ENCODE measurements around the gene ENDOU. TPM values are rescaled to one million over a fixed set of nuclear protein-coding genes. Genes with fewer than 3 reads are reported as not detected.

The ENDOU gene
- total and polyA plus RNA-seq, 2 experiments from 2014 or later, result 0.22 TPM; not detected in 1

- Histone ChIP-seq H3K9me2 (ENCODE audit: insufficient read depth) (no peaks in the 10 kb centered on the region), H3K4me3 (no peak overlapping the region), H3K36me3 (ENCODE audit: low read depth) (no peaks in the 10 kb centered on the region), H3K27me3 (replicated peaks; ENCODE audit: insufficient read depth) (no peaks in the 10 kb centered on the region), H3K9me3 (ENCODE audit: low read depth) (no peaks in the 10 kb centered on the region), H3F3A (ENCODE audit: insufficient read depth) (peaks cover 23% of the 10 kb centered on the region), H3K79me2 (ENCODE audit: insufficient read depth) (no peaks in the 10 kb centered on the region), H3K4me2 (ENCODE audit: unreplicated experiment) (no peak overlapping the region), H2AFZ (no peak overlapping the region), H3K4me1 (ENCODE audit: insufficient read depth) (peaks cover 27% of the 10 kb centered on the region), H3K9ac (no peak overlapping the region), H3K27ac (no peak overlapping the region), H4K20me1 (ENCODE audit: insufficient read depth) (no peaks in the 10 kb centered on the region)
- no peak for DNase-seq
- TF ChIP-seq EZH2 (IDR thresholded peaks at IDR 0.05; ENCODE audit: insufficient read depth, poor library complexity, severe bottlenecking) (no peak), EZH2phosphoT487 (IDR thresholded peaks at IDR 0.05; ENCODE audit: insufficient read depth, low read depth) (no peak)
- 88 to 89% methylated on average over 9 of the region's 9 CpGs for WGBS, 2 experiments (ENCODE audit: low coverage in 1 of 2, low lambda C conversion rate in 2 of 2, missing lambda C conversion rate in 2 of 2)
- in situ Hi-C loops (cut with MboI), result no loop called here
Measured at GRCh38 chr12:47751561-47751960, 26.3 kb upstream of the ENDOU start.

GRCh38 chr12:47750916-47751470, 25.7 kb upstream of the ENDOU start:
- Histone ChIP-seq H3K9me3 (ENCODE audit: low read depth) (no peaks in the 10 kb centered on the region), H3K36me3 (ENCODE audit: low read depth) (no peaks in the 10 kb centered on the region), H3K27me3 (replicated peaks; ENCODE audit: insufficient read depth) (no peaks in the 10 kb centered on the region), H3K4me1 (ENCODE audit: insufficient read depth) (peaks cover 27% of the 10 kb centered on the region), H3K9ac (no peak overlapping the region), H3K4me3 (no peak overlapping the region), H2AFZ (no peak overlapping the region), H3K9me2 (ENCODE audit: insufficient read depth) (no peaks in the 10 kb centered on the region), H3F3A (ENCODE audit: insufficient read depth) (peaks cover 23% of the 10 kb centered on the region), H3K79me2 (ENCODE audit: insufficient read depth) (no peaks in the 10 kb centered on the region), H3K27ac (no peak overlapping the region), H4K20me1 (ENCODE audit: insufficient read depth) (no peaks in the 10 kb centered on the region), H3K4me2 (ENCODE audit: unreplicated experiment) (no peak overlapping the region)
- 92 to 93% methylated on average over 18 to 19 of the region's 19 CpGs for WGBS, 2 experiments (ENCODE audit: low coverage in 1 of 2, low lambda C conversion rate in 2 of 2, missing lambda C conversion rate in 2 of 2)
- DNase-seq, result no peak
- TF ChIP-seq EZH2 (IDR thresholded peaks at IDR 0.05; ENCODE audit: insufficient read depth, poor library complexity, severe bottlenecking) (no peak), EZH2phosphoT487 (IDR thresholded peaks at IDR 0.05; ENCODE audit: insufficient read depth, low read depth) (no peak)
- in situ Hi-C loops (cut with MboI), result no loop called here

GRCh38 chr12:47750229-47750798, 25.0 kb upstream of the ENDOU start:
- H3K79me2 ChIP-seq (ENCODE audit: insufficient read depth), result no peaks in the 10 kb centered on the region
- no peak overlapping the region for H3K9ac ChIP-seq
- peaks cover 27% of the 10 kb centered on the region for H3K4me1 ChIP-seq (ENCODE audit: insufficient read depth)
- in situ Hi-C loops (cut with MboI), result no loop called here
- H3K27ac ChIP-seq, result no peak overlapping the region
- no peaks in the 10 kb centered on the region for H3K9me2 ChIP-seq (ENCODE audit: insufficient read depth)
- H3K4me2 ChIP-seq (ENCODE audit: unreplicated experiment), result no peak overlapping the region
- H3K36me3 ChIP-seq (ENCODE audit: low read depth), result no peaks in the 10 kb centered on the region
- H3K27me3 ChIP-seq (replicated peaks; ENCODE audit: insufficient read depth), result no peaks in the 10 kb centered on the region
- H3F3A ChIP-seq (ENCODE audit: insufficient read depth), result peaks cover 23% of the 10 kb centered on the region
- no peaks in the 10 kb centered on the region for H4K20me1 ChIP-seq (ENCODE audit: insufficient read depth)
- no peaks in the 10 kb centered on the region for H3K9me3 ChIP-seq (ENCODE audit: low read depth)
- TF ChIP-seq EZH2 (IDR thresholded peaks at IDR 0.05; ENCODE audit: insufficient read depth, poor library complexity, severe bottlenecking), result no peak
- no peak for TF ChIP-seq EZH2phosphoT487 (IDR thresholded peaks at IDR 0.05; ENCODE audit: insufficient read depth, low read depth)
- H2AFZ ChIP-seq, result no peak overlapping the region
- DNase-seq, result no peak
- no peak overlapping the region for H3K4me3 ChIP-seq
- WGBS, 2 experiments (ENCODE audit: low coverage in 1 of 2, low lambda C conversion rate in 2 of 2, missing lambda C conversion rate in 2 of 2), result 97% methylated on average over 10 of the region's 10 CpGs

GRCh38 chr12:47748899-47749298, 23.6 kb upstream of the ENDOU start:
- in situ Hi-C loops (cut with MboI), result no loop called here
- H3K9me2 ChIP-seq (ENCODE audit: insufficient read depth), result no peaks in the 10 kb centered on the region
- no peaks in the 10 kb centered on the region for H3K36me3 ChIP-seq (ENCODE audit: low read depth)
- no peaks in the 10 kb centered on the region for H3K27me3 ChIP-seq (replicated peaks; ENCODE audit: insufficient read depth)
- H3F3A ChIP-seq (ENCODE audit: insufficient read depth), result peaks cover 21% of the 10 kb centered on the region
- DNase-seq, result no peak
- TF ChIP-seq EZH2 (IDR thresholded peaks at IDR 0.05; ENCODE audit: insufficient read depth, poor library complexity, severe bottlenecking) (no peak), EZH2phosphoT487 (IDR thresholded peaks at IDR 0.05; ENCODE audit: insufficient read depth, low read depth) (no peak)
- 99 to 100% methylated on average over 2 to 3 of the region's 3 CpGs for whole genome bisulfite sequencing, 2 experiments (ENCODE audit: low coverage in 1 of 2, low lambda C conversion rate in 2 of 2, missing lambda C conversion rate in 2 of 2)
- H3K27ac ChIP-seq, result no peak overlapping the region
- no peak overlapping the region for H3K4me3 ChIP-seq
- H2AFZ ChIP-seq, result no peak overlapping the region
- no peaks in the 10 kb centered on the region for H3K9me3 ChIP-seq (ENCODE audit: low read depth)
- no peak overlapping the region for H3K4me2 ChIP-seq (ENCODE audit: unreplicated experiment)
- no peak overlapping the region for H3K9ac ChIP-seq
- H3K79me2 ChIP-seq (ENCODE audit: insufficient read depth), result no peaks in the 10 kb centered on the region
- peaks cover 22% of the 10 kb centered on the region for H3K4me1 ChIP-seq (ENCODE audit: insufficient read depth)
- no peaks in the 10 kb centered on the region for H4K20me1 ChIP-seq (ENCODE audit: insufficient read depth)

All from GM23248 (cell line).